HUES6 (cell line): ENCODE results near the gene A3GALT2.

Source experiments
- H3K27ac ChIP-seq: 2 replicates; pipeline ENCODE4 v1.7.0; 2013; ENCODE audit warnings: low read depth, mild to moderate bottlenecking, low read length, inconsistent platforms
- H3K27me3 ChIP-seq: 2 replicates; pipeline ENCODE4 v1.6.1; 2013; ENCODE audit warnings: low read length; ENCODE audit not compliant: control insufficient read depth, insufficient read depth
- H3K36me3 ChIP-seq: 2 replicates; pipeline ENCODE4 v1.6.1; 2013; ENCODE audit warnings: low read length; ENCODE audit not compliant: control insufficient read depth, insufficient read depth
- H3K4me1 ChIP-seq: 2 replicates; pipeline ENCODE4 v1.6.1; 2013; ENCODE audit warnings: low read length; ENCODE audit not compliant: control insufficient read depth, insufficient read depth
- H3K4me3 ChIP-seq: 2 replicates; pipeline ENCODE4 v1.5.1; 2013; ENCODE audit warnings: low read depth, low read length
- H3K9ac ChIP-seq: one replicate; pipeline ENCODE4 v1.6.1; 2013; ENCODE audit warnings: mild to moderate bottlenecking, low read length
- H3K9me3 ChIP-seq: 2 replicates; pipeline ENCODE4 v1.6.1; 2013; ENCODE audit warnings: low read depth, low read length; ENCODE audit not compliant: control insufficient read depth, insufficient read depth

Gene A3GALT2

GRCh38 chr1:33269621-33270020 is 51.3 kb downstream of the A3GALT2 start:
- H3K4me3 ChIP-seq: no peak overlapping the region
- no peaks in the 10 kb centered on the region for H3K9me3 ChIP-seq
- H3K4me1 ChIP-seq: peaks cover 17% of the 10 kb centered on the region
- no peak overlapping the region for H3K9ac ChIP-seq
- H3K27ac ChIP-seq: no peak overlapping the region
- peaks cover 8% of the 10 kb centered on the region; the same call in 1 of the 2 replicates for H3K36me3 ChIP-seq
- H3K27me3 ChIP-seq: no peaks in the 10 kb centered on the region

GRCh38 chr1:33268927-33269610 is 51.8 kb downstream of the A3GALT2 start:
- Histone ChIP-seq H3K9me3 (no peaks in the 10 kb centered on the region), H3K27ac (no peak overlapping the region), H3K9ac (no peak overlapping the region), H3K4me1 (peaks cover 11% of the 10 kb centered on the region), H3K4me3 (no peak overlapping the region), H3K36me3 (peaks cover 8% of the 10 kb centered on the region; the same call in 1 of the 2 replicates), H3K27me3 (no peaks in the 10 kb centered on the region)

GRCh38 chr1:33268457-33268856 is 52.4 kb downstream of the A3GALT2 start:
- Histone ChIP-seq H3K27me3 (no peaks in the 10 kb centered on the region), H3K27ac (no peak overlapping the region), H3K9ac (no peak overlapping the region), H3K36me3 (peaks cover 8% of the 10 kb centered on the region; the same call in 1 of the 2 replicates), H3K4me3 (no peak overlapping the region), H3K9me3 (no peaks in the 10 kb centered on the region), H3K4me1 (peaks cover 8% of the 10 kb centered on the region; the same call in 1 of the 2 replicates)

- H3K27me3 ChIP-seq: no peaks in the 10 kb centered on the region
- peaks cover 8% of the 10 kb centered on the region; the same call in 1 of the 2 replicates for H3K4me1 ChIP-seq
- H3K9me3 ChIP-seq: no peaks in the 10 kb centered on the region
- H3K4me3 ChIP-seq: no peak overlapping the region
- no peak overlapping the region for H3K9ac ChIP-seq
- peaks cover 13% of the 10 kb centered on the region for H3K36me3 ChIP-seq
- no peak overlapping the region for H3K27ac ChIP-seq
Measured at GRCh38 chr1:33267468-33268205, 53.3 kb downstream of the A3GALT2 start.

- Histone ChIP-seq H3K4me1 (peaks cover 8% of the 10 kb centered on the region; the same call in 1 of the 2 replicates), H3K4me3 (no peak overlapping the region), H3K36me3 (peaks cover 15% of the 10 kb centered on the region), H3K27me3 (no peaks in the 10 kb centered on the region), H3K9me3 (no peaks in the 10 kb centered on the region), H3K9ac (no peak overlapping the region), H3K27ac (no peak overlapping the region)
Measured at GRCh38 chr1:33266766-33267165, 54.1 kb downstream of the A3GALT2 start.

- H3K4me1 ChIP-seq: peaks cover 12% of the 10 kb centered on the region; the same call in 1 of the 2 replicates
- no peaks in the 10 kb centered on the region for H3K9me3 ChIP-seq
- H3K4me3 ChIP-seq: no peak overlapping the region
- H3K36me3 ChIP-seq: peaks cover 12% of the 10 kb centered on the region
- H3K27me3 ChIP-seq: no peaks in the 10 kb centered on the region
- H3K27ac ChIP-seq: no peak overlapping the region
- H3K9ac ChIP-seq: no peak overlapping the region
Measured at GRCh38 chr1:33265780-33266605, 54.9 kb downstream of the A3GALT2 start.

- Histone ChIP-seq H3K4me3 (no peak overlapping the region), H3K27me3 (no peaks in the 10 kb centered on the region), H3K4me1 (peaks cover 16% of the 10 kb centered on the region; the same call in 1 of the 2 replicates), H3K9ac (no peak overlapping the region), H3K27ac (no peak overlapping the region), H3K9me3 (no peaks in the 10 kb centered on the region), H3K36me3 (peaks cover 7% of the 10 kb centered on the region)
Measured at GRCh38 chr1:33263890-33264504, 56.9 kb downstream of the A3GALT2 start.

GRCh38 chr1:33261344-33261743 is 59.6 kb downstream of the A3GALT2 start:
- no peak overlapping the region for H3K9ac ChIP-seq
- H3K27ac ChIP-seq: no peak overlapping the region
- no peaks in the 10 kb centered on the region for H3K27me3 ChIP-seq
- peaks cover 28% of the 10 kb centered on the region for H3K4me1 ChIP-seq
- peaks cover 7% of the 10 kb centered on the region for H3K36me3 ChIP-seq
- no peaks in the 10 kb centered on the region for H3K9me3 ChIP-seq
- no peak overlapping the region for H3K4me3 ChIP-seq

- H3K9ac ChIP-seq: no peak overlapping the region
- H3K9me3 ChIP-seq: no peaks in the 10 kb centered on the region
- H3K27me3 ChIP-seq: no peaks in the 10 kb centered on the region
- peaks cover 7% of the 10 kb centered on the region for H3K36me3 ChIP-seq
- H3K4me1 ChIP-seq: peaks cover 28% of the 10 kb centered on the region
- H3K4me3 ChIP-seq: no peak overlapping the region
- no peak overlapping the region for H3K27ac ChIP-seq
Measured at GRCh38 chr1:33260439-33260838, 60.5 kb downstream of the A3GALT2 start.

- Histone ChIP-seq H3K9ac (no peak overlapping the region), H3K9me3 (no peaks in the 10 kb centered on the region), H3K4me1 (peaks cover 28% of the 10 kb centered on the region), H3K4me3 (no peak overlapping the region), H3K27ac (no peak overlapping the region), H3K36me3 (peaks cover 7% of the 10 kb centered on the region), H3K27me3 (no peaks in the 10 kb centered on the region)
Measured at GRCh38 chr1:33259879-33260278, 61.0 kb downstream of the A3GALT2 start.
